PC-3 (cell line): Measurements from ENCODE around the gene DSCAM.

ENCODE experiments used
- EZH2 ChIP-seq: fragments of 300-600 bp; sonication (generic); IDR thresholded peaks from one replicate; pipeline ENCODE4 v1.6.1; 2017; ENCODE audit warnings: antibody characterized with exemption, mild to moderate bottlenecking, low read length; ENCODE audit not compliant: unreplicated experiment
- TF ChIP-seq, protein P1 (sequence below): fragments of 300-600 bp; sonication (generic); conservative IDR thresholded peaks from 2 replicates; pipeline ENCODE4 v1.5.1; 2017; ENCODE audit warnings: antibody characterized with exemption, low read depth, mild to moderate bottlenecking, low read length

DNA sequence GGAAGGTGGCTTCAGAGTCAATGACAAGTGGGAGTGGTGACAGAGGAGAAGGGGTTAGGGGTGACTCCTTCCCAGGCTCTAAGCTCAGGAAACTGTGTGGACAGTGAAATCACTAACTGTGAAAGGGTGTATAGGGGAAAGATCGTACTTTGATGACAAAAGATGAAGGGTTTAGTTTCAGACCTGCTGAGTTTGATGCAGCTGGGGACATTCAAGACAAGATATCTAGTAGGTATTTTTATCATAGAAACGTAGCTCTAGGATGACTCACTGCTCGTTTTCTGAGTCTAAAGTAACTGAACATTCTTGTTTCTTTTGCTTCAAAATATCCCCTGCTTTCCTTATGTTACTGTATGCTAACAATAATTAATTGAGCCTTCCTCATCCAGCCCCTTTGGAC lies 830.7 kb downstream of the DSCAM start:
- TF ChIP-seq, protein P1, sequence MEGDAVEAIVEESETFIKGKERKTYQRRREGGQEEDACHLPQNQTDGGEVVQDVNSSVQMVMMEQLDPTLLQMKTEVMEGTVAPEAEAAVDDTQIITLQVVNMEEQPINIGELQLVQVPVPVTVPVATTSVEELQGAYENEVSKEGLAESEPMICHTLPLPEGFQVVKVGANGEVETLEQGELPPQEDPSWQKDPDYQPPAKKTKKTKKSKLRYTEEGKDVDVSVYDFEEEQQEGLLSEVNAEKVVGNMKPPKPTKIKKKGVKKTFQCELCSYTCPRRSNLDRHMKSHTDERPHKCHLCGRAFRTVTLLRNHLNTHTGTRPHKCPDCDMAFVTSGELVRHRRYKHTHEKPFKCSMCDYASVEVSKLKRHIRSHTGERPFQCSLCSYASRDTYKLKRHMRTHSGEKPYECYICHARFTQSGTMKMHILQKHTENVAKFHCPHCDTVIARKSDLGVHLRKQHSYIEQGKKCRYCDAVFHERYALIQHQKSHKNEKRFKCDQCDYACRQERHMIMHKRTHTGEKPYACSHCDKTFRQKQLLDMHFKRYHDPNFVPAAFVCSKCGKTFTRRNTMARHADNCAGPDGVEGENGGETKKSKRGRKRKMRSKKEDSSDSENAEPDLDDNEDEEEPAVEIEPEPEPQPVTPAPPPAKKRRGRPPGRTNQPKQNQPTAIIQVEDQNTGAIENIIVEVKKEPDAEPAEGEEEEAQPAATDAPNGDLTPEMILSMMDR, result no peak
- TF ChIP-seq EZH2, result no peak
